IMR-90 (cell line): ENCODE data around the gene HS3ST6. TPM values are rescaled to one million over a fixed set of nuclear protein-coding genes. Genes with fewer than 3 reads are reported as not detected.

Experiments used
- ATAC-seq: fragments of 200-7000 bp; cut with Tn5 transposase; 2 replicates; pipeline ENCODE4 v1.9.1; 2020; ENCODE audit warnings: low read depth, mild to moderate bottlenecking, moderate library complexity
- BruUV-seq: library from RNA; stranded (reverse); fragments of 400-500 nt; replicated peaks from 2 replicates; lab custom pipeline; 2021; lab: Mats Ljungman, UMichigan
- CTCF ChIA-PET: fragments of 300-600 bp; formaldehyde crosslinking; extraction: SDS; loops from one replicate; lab custom pipeline; 2021; ENCODE audit warnings: antibody characterized with exemption; lab: Yijun Ruan, JAX
- POLR2A ChIA-PET: fragments of 300-600 bp; sonication (Branson Sonifier 250); formaldehyde crosslinking; loops from one replicate; lab custom pipeline; 2022; ENCODE audit warnings: antibody characterized with exemption; ENCODE audit not compliant: unreplicated experiment; lab: Charles Lee
- DNase-seq: peaks from one replicate; pipeline ENCODE4 v3.0.0; 2013
- H2AFZ ChIP-seq: replicated peaks from 2 replicates; pipeline ENCODE3; 2013; ENCODE audit warnings: low read length, mild to moderate bottlenecking; ENCODE audit not compliant: poor library complexity
- H2AK5ac ChIP-seq: 2 replicates; pipeline ENCODE4 v1.6.1; 2013; ENCODE audit warnings: low read depth, low read length, inconsistent platforms
- H2AK9ac ChIP-seq: replicated peaks from 2 replicates; pipeline ENCODE3; 2013; ENCODE audit warnings: mild to moderate bottlenecking, low read depth, low read length, moderate library complexity; ENCODE audit not compliant: poor library complexity
- H2BK120ac ChIP-seq: 2 replicates; pipeline ENCODE4 v1.6.1; 2013; ENCODE audit warnings: low read depth, low read length, inconsistent platforms
- H2BK15ac ChIP-seq: 3 replicates; pipeline ENCODE4 v1.6.1; 2013; ENCODE audit warnings: low read depth, low read length, inconsistent platforms
- H2BK20ac ChIP-seq: 2 replicates; pipeline ENCODE4 v1.6.1; 2013; ENCODE audit warnings: low read depth, mild to moderate bottlenecking, inconsistent platforms, low read length, moderate library complexity
- H2BK5ac ChIP-seq: 2 replicates; pipeline ENCODE4 v1.6.1; 2013; ENCODE audit warnings: mild to moderate bottlenecking, low read depth, low read length, inconsistent platforms; ENCODE audit not compliant: poor library complexity, severe bottlenecking
- H3K14ac ChIP-seq: replicated peaks from 2 replicates; pipeline ENCODE4 v1.6.1; 2013; ENCODE audit warnings: low read depth, low read length, inconsistent platforms
- H3K18ac ChIP-seq: 2 replicates; pipeline ENCODE4 v1.6.1; 2013; ENCODE audit warnings: low read depth, low read length, control low read depth
- H3K23ac ChIP-seq: 2 replicates; pipeline ENCODE4 v1.6.1; 2013; ENCODE audit warnings: low read depth, low read length, inconsistent platforms
- H3K27ac ChIP-seq: 2 replicates; pipeline ENCODE4 v1.5.1; 2013; ENCODE audit warnings: mild to moderate bottlenecking, control low read depth, low read length; ENCODE audit not compliant: insufficient read depth
- H3K27me3 ChIP-seq: 2 replicates; pipeline ENCODE4 v1.6.1; 2013; ENCODE audit warnings: low read length; ENCODE audit not compliant: control insufficient read depth, insufficient read depth
- H3K36me3 ChIP-seq: 2 replicates; pipeline ENCODE4 v1.6.1; 2013; ENCODE audit warnings: low read length, mixed read lengths; ENCODE audit not compliant: control insufficient read depth, insufficient read depth
- H3K4ac ChIP-seq: 2 replicates; pipeline ENCODE4 v1.6.1; 2013; ENCODE audit warnings: low read depth, low read length, inconsistent platforms
- H3K4me1 ChIP-seq: 2 replicates; pipeline ENCODE4 v1.6.1; 2013; ENCODE audit warnings: low read length, mixed read lengths; ENCODE audit not compliant: control insufficient read depth, insufficient read depth
- H3K4me2 ChIP-seq: 2 replicates; pipeline ENCODE4 v1.6.1; 2013; ENCODE audit warnings: low read depth, mild to moderate bottlenecking, control low read depth, low read length, moderate library complexity
- H3K4me3 ChIP-seq: 2 replicates; pipeline ENCODE4 v1.5.1; 2013; ENCODE audit warnings: low read depth, mild to moderate bottlenecking, control low read depth, low read length, moderate library complexity; ENCODE audit not compliant: insufficient read depth
- H3K56ac ChIP-seq: 2 replicates; pipeline ENCODE4 v1.6.1; 2013; ENCODE audit warnings: low read length, inconsistent platforms; ENCODE audit not compliant: insufficient read depth; ENCODE audit errors: extremely low read depth
- H3K79me1 ChIP-seq, 2 experiments: 2 replicates each; pipeline ENCODE4 v1.6.1; 2013; ENCODE audit warnings: low read length in 2 of 2, inconsistent platforms in 1 of 2, low read depth in 1 of 2
- H3K9ac ChIP-seq: 2 replicates; pipeline ENCODE4 v1.6.1; 2013; ENCODE audit warnings: low read depth, low read length, control low read depth
- H3K9me1 ChIP-seq: 2 replicates; pipeline ENCODE4 v1.6.1; 2013; ENCODE audit warnings: low read length, inconsistent platforms; ENCODE audit not compliant: insufficient read depth
- H3K9me3 ChIP-seq: 2 replicates; pipeline ENCODE4 v1.6.1; 2013; ENCODE audit warnings: low read length; ENCODE audit not compliant: control insufficient read depth, insufficient read depth
- H4K20me1 ChIP-seq: 2 replicates; pipeline ENCODE4 v1.6.1; 2013; ENCODE audit warnings: low read length, inconsistent platforms; ENCODE audit not compliant: insufficient read depth
- H4K5ac ChIP-seq: 2 replicates; pipeline ENCODE4 v1.6.1; 2013; ENCODE audit warnings: mild to moderate bottlenecking, low read depth, low read length, control low read depth
- H4K8ac ChIP-seq, 2 experiments: 2 replicates each; pipeline ENCODE4 v1.6.1; 2013; ENCODE audit warnings: low read depth in 2 of 2, low read length in 2 of 2, control low read depth in 1 of 2, inconsistent platforms in 1 of 2
- H4K91ac ChIP-seq: 2 replicates; pipeline ENCODE4 v1.6.1; 2013; ENCODE audit warnings: low read depth, low read length, inconsistent platforms; ENCODE audit not compliant: insufficient read depth
- WGBS, 2 experiments: methylation state at CpG; one replicate each; pipeline versions ENCODE4 v1.1.5 to v1.1.7; 2013; ENCODE audit warnings: missing lambda C conversion rate in 2 of 2; ENCODE audit not compliant: insufficient read length in 1 of 2; ENCODE audit errors: extremely low coverage in 2 of 2; 5-methylcytosine and 5-hydroxymethylcytosine counted together
- dilution Hi-C: fragments of 300-500 bp; cut with HindIII; formaldehyde crosslinking; loops from one replicate; pipeline ENCODE4 v1.14.3; 2018; ENCODE audit warnings: low sequenced_read_pairs; ENCODE audit not compliant: unreplicated experiment
- in situ Hi-C: fragments of 300-500 bp; cut with MboI; formaldehyde crosslinking; loops from 3 replicates; pipeline ENCODE4 v1.14.3; 2019; ENCODE audit warnings: low sequenced_read_pairs, inconsistent platforms, mixed read lengths
- intact Hi-C: fragments of 100-400 bp; cut with micrococcal nuclease; formaldehyde crosslinking; loops from 2 replicates; pipeline ENCODE4 v1.10.0; 2022
- polyA plus RNA-seq, 3 experiments: library from polyadenylated mRNA; depleted of rRNA; stranded (reverse); fragments of >200 nt; gene quantifications; 2 replicates each; pipeline ENCODE4 v1.2.3, GENCODE V29; 2012; ENCODE audit warnings: low replicate concordance in 1 of 3
- total RNA-seq: library from RNA; depleted of rRNA; stranded (reverse); fragments of >200 nt; gene quantifications from 2 replicates; pipeline ENCODE4 v1.2.3, GENCODE V29; 2012
- TF ChIP-seq, protein P1 (sequence below): fragments of 150-350 bp; IDR thresholded peaks from 2 replicates; pipeline ENCODE4 v1.6.1; 2016; ENCODE audit warnings: low read depth, mild to moderate bottlenecking, low read length, moderate library complexity, borderline replicate concordance

Gene HS3ST6
- total and polyA plus RNA-seq, 2 of the 4 experiments (the other 2 are of a cell fraction) = not detected

DNA sequence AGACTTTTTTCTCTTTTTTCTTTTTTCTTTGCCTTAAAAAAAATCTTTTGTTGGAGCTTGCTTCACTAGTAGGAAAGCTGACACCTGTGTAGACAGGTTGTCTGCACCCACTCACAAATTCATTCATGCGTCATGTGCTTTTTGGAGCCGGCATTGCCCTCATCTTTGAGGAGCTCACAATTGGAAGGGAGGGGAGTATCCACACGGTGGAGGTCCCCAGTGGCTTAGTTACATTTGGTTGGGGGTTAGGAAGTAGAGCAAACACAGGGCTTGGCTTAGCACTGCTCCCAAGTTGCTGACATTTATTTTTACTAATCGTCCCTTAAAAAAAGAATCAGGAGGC, 27.5 kb downstream of the HS3ST6 start:
- Histone ChIP-seq H2BK5ac (no peak overlapping the region), H4K91ac (no peak overlapping the region), H3K18ac (no peak overlapping the region), H3K4me1 (no peaks in the 10 kb centered on the region), H2BK120ac (no peak overlapping the region), H2AK5ac (no peak overlapping the region), H3K4me2 (no peak overlapping the region), H4K8ac (no peak overlapping the region), H2AFZ (no peak overlapping the region), H3K27ac (no peak overlapping the region), H3K23ac (no peak overlapping the region), H3K9me3 (no peaks in the 10 kb centered on the region), H3K9ac (no peak overlapping the region), H3K27me3 (peaks cover 44% of the 10 kb centered on the region), H3K9me1 (no peaks in the 10 kb centered on the region), H3K14ac (no peak overlapping the region), H2BK20ac (no peak overlapping the region), H2BK15ac (no peak overlapping the region), H3K4me3 (no peak overlapping the region), H4K20me1 (no peaks in the 10 kb centered on the region), H2AK9ac (no peak overlapping the region), H3K4ac (no peak overlapping the region), H4K5ac (no peak overlapping the region), H3K36me3 (no peaks in the 10 kb centered on the region), H3K79me1 (no peaks in the 10 kb centered on the region), H3K56ac (no peak overlapping the region)
- TF ChIP-seq, protein P1, sequence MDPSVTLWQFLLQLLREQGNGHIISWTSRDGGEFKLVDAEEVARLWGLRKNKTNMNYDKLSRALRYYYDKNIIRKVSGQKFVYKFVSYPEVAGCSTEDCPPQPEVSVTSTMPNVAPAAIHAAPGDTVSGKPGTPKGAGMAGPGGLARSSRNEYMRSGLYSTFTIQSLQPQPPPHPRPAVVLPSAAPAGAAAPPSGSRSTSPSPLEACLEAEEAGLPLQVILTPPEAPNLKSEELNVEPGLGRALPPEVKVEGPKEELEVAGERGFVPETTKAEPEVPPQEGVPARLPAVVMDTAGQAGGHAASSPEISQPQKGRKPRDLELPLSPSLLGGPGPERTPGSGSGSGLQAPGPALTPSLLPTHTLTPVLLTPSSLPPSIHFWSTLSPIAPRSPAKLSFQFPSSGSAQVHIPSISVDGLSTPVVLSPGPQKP = no peak
- dilution Hi-C loops (no loop called here), intact Hi-C loops (no loop called here), in situ Hi-C loops (loop anchor here (25.0 kb wide), 1 partner anchor 497 kb away; no protein-coding TSS in a partner anchor)
- ChIA-PET CTCF (interaction anchor here (0.6 kb wide), 1 partner anchor 33 kb away, joined by 4 read pairs; no protein-coding TSS in a partner anchor), POLR2A (no interaction called here)
- DNase-seq (no peak), ATAC-seq (no peak)
- no TSS peak for BruUV-seq
- no CpG with 5 or more reads among the region's 4 CpGs for WGBS, 2 experiments
